NCI-H2196 treated with DMSO at 0.1 percent for 48 hours (cell line): Measurements from ENCODE around the gene AGRP.
"Not testable (repeated sequence)": the region's sequence is repeated elsewhere in the genome, so short reads cannot be mapped to it uniquely, and the experiment has no call there.

Experiments used
- DNase-seq: peaks from one replicate; lab custom pipeline; 2025; ENCODE audit not compliant: unreplicated experiment; lab: John Stamatoyannopoulos, UW

AGRP gene

GRCh38 chr16:67483150-67483549 lies at the start of gene AGRP:
AGRP (minus strand) TSS chr16:67483547; CDS start chr16:67483398, 149 bp downstream.
- DNase-seq = no peak

GRCh38 chr16:67531247-67531646 lies 47.9 kb upstream of the AGRP start:
- no peak for DNase-seq

GRCh38 chr16:67530013-67530939 lies 46.9 kb upstream of the AGRP start:
- no peak for DNase-seq

GRCh38 chr16:67529582-67530012 lies 46.2 kb upstream of the AGRP start:
- DNase-seq = no peak

- no peak for DNase-seq
These were observed 45.7 kb upstream of the AGRP start for GRCh38 chr16:67528870-67529581.

- no peak for DNase-seq
These were observed 45.0 kb upstream of the AGRP start, which contains the start of gene RIPOR1 for GRCh38 chr16:67528222-67528869. RIPOR1 (plus strand) TSS chr16:67528829; CDS start chr16:67538447, 9,618 bp downstream.

- DNase-seq = no peak
These were observed 42.9 kb upstream of the AGRP start for GRCh38 chr16:67526149-67526791.

GRCh38 chr16:67525176-67525860 lies 42.0 kb upstream of the AGRP start:
- DNase-seq = no peak

GRCh38 chr16:67521095-67521804 lies 37.9 kb upstream of the AGRP start:
- DNase-seq = peak; percentile 48

- DNase-seq = no peak
These were observed 35.9 kb upstream of the AGRP start for GRCh38 chr16:67519242-67519641.

GRCh38 chr16:67518676-67519075 lies 35.3 kb upstream of the AGRP start:
- no peak for DNase-seq

- no peak for DNase-seq
These were observed 34.5 kb upstream of the AGRP start for GRCh38 chr16:67517661-67518423.

- DNase-seq = no peak
These were observed 33.8 kb upstream of the AGRP start for GRCh38 chr16:67517155-67517445.

GRCh38 chr16:67516296-67517154 lies 33.2 kb upstream of the AGRP start:
- no peak for DNase-seq

GRCh38 chr16:67514382-67514828 lies 31.1 kb upstream of the AGRP start:
- DNase-seq = no peak

GRCh38 chr16:67513892-67514291 lies 30.5 kb upstream of the AGRP start:
- DNase-seq = not testable (repeated sequence)

- DNase-seq = no peak
These were observed 25.7 kb upstream of the AGRP start for GRCh38 chr16:67509016-67509415.

- DNase-seq = no peak
These were observed 23.1 kb upstream of the AGRP start for GRCh38 chr16:67506468-67506867.
